ENCODE results near the gene MAGI1.
"Not testable (repeated sequence)": the region's sequence is repeated elsewhere in the genome, so short reads cannot be mapped to it uniquely, and the experiment has no call there.

MAGI1 gene

GRCh38 chr3:65901226-65901625 lies 137.5 kb downstream of the MAGI1 start:
- no peak for DNase-seq

DNA sequence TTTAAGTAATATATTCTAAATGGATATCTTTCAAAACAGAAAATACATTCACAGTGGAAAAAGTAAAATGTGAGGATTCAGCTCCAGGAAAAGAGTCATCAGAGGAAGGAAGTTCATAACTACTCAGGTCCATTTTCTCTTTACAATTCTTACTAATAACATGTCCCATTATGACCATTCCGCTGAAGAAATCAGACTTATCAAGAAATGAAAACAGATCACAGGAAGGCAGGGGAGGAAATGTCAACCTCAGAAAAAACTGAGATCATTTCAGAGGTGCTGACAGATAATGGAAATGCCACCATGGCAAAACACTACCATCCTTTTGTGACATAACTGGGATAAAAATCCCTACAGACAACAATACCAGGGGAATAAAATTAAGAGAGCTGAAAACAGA lies 139.5 kb downstream of the MAGI1 start:
- DNase-seq = no peak

- no peak for DNase-seq
Measured at GRCh38 chr3:65897766-65898165, 141.0 kb downstream of the MAGI1 start.

DNA sequence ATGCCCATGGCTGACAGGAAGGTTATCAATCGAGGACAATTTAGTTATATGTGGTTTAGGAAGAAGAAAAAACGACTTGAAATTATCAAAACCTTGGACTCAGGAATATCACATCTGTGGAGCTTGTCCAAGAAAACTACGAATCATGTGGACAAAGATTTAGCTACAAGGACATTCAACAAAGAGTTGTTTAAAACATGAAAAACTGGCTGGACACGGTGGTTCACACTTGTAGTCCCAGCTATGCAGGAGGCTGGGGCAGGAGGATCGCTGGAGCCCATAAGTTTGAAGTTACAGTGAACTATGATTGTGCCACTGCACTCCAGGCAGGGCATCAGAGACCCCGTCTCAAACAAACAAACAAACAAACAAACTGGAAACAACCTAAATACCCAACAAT lies 142.4 kb downstream of the MAGI1 start:
- no peak for DNase-seq

- no peak for DNase-seq
Measured at GRCh38 chr3:65894679-65895453, 143.9 kb downstream of the MAGI1 start.

- no peak for DNase-seq
Measured at GRCh38 chr3:65894126-65894525, 144.6 kb downstream of the MAGI1 start.

GRCh38 chr3:65893631-65894030 lies 145.1 kb downstream of the MAGI1 start:
- no peak for DNase-seq

DNA sequence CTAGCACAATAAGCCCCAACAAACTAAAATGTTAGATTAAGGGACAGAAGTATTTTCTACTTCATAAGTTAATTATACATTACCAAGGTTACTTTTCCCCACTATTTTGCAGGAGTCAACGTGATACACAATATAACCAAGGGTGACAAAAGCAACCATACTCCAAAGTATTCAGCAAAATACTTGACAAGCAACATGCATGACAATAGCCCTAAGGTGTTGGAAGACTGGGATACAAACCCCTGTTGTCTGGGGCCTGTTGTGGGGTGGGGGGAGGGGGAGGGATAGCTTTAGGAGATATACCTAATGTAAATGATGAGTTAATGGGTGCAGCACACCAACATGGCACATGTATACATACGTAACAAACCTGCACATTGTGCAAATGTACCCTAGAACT lies 147.2 kb downstream of the MAGI1 start:
- DNase-seq = not testable (repeated sequence)

DNA sequence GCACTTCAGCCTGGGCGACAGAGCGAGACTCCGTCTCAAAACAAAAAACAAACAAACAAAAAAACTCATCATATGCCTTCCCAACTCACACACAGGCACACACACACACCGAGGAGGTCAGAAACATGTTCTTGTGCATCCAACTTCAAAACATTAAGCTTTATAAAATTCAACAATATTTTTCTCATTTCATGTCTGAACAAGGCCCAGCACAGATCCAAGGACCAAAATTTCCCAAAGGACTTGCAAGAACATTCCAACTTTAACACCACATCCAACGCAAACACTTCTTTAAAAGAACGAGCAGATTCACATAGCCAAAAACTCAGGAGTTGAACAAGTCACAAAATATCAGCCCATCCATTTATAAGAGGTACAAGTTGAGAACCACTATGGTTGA lies 148.4 kb downstream of the MAGI1 start:
- DNase-seq = no peak

- no peak for DNase-seq
Measured at GRCh38 chr3:65889707-65890099, 149.0 kb downstream of the MAGI1 start.

DNA sequence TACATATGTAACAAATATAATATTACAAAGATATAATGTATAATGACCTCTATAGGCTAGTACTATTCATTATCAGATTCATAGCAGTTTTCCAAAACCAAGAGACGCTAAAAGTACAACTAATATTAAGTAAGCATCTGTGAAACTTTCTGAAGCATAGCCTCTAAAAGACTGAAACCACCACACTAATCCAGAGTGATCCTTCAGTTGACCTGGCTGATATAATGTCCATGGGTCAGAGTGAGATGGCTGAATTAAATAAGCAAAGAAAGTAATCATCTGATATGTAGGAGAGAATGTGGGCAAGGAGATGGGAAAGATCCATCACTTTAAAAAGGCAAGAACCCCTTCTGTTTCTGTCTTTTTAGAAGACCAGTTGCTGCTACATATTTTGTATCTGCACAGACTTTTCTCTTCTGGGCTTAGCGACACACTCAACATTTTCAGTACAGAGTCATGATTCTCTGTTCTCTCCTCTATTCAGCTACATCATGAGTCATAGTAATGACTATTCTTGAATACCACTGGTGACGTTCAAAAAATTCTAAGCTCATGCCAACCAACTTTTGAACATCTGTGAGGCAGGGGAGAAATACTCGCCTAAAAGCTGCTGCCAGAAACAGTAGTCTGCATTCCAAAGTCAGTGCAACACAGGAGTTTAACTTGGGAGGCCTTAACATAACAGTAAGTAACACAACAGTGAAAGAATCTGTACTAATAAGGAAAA lies 149.6 kb downstream of the MAGI1 start:
- DNase-seq = no peak

DNA sequence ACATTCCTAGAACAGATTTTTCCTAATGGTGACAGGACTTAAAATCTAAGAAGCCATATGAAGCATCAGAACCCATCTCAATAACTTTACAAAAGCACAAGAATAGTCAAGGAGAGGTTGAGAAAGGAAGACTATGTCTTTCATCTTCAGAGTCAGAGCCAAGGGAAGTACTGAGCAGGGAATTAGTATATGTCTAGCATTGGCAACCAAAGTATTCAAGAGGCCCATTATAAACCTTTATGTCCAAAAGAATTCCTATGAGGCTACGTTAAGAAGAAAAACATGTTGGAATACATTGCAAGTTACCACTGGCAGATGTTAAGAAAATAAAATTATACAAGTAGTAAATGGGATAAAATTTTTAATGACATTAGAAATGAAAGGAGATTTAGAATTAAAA lies 150.5 kb downstream of the MAGI1 start:
- no peak for DNase-seq

GRCh38 chr3:65886391-65886790 lies 152.3 kb downstream of the MAGI1 start:
- DNase-seq = no peak

DNA sequence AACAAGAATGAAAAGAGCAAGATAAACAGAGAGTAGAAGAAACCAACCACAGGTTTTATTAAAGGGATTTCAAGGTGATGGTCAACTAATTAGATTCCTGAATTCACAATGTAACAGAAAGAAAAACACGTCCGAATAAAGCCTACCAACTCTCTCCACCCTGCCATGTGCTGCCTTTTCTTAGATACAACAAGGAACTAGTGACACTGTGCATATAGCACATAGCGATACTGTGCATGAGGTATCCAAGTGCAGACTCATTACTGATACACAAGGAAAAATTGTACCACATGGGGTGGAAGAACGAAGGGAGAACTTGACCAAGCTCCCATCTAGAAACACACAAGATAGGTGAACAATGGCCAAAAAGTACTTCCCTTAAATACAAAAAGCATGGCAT lies 154.6 kb downstream of the MAGI1 start:
- DNase-seq = no peak

- DNase-seq = no peak
Measured at GRCh38 chr3:65883613-65884012, 155.1 kb downstream of the MAGI1 start.

- no peak for DNase-seq
Measured at GRCh38 chr3:65880350-65880749, 158.4 kb downstream of the MAGI1 start.

DNA sequence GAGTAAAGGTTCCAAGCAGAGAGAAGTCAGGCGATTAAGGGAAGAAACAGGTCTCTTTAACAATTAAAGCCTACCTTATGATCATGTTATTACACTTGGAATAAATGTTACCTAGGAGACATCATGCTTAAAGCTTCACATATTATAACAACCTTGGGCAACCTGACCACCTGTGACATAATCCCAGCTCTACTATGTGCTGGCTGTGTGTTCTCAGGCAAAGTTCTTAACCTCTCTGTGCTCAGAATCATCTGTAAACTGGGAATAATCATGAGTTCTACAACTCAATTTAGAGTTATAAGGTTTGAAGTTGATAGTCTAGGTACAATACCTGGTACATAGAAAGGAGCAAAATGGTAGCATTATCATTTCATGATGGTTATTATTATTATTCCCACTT lies 159.3 kb downstream of the MAGI1 start:
- no peak for DNase-seq

GRCh38 chr3:65878831-65879230 lies 159.9 kb downstream of the MAGI1 start:
- no peak for DNase-seq

GRCh38 chr3:65877160-65877559 lies 161.6 kb downstream of the MAGI1 start:
- DNase-seq = no peak

DNA sequence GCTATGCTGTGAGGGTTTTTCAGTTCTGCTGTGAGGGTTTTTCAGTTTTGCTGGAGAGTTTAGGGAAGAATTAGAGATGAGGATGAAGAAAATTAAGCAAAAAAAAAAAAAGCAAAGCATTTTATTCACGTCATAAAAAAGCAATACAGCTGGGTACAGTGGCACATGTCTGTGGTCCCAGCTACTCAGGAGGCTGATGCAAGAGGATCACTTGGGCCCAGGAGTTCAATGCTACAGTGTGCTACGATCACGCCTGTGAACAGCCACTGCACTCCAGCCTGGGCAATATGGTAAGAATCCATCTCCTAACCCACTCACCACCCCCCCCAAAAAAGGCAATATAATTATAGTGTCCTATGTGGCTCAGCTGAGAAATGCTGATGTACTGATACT lies 162.7 kb downstream of the MAGI1 start:
- no peak for DNase-seq

- DNase-seq = no peak
Measured at GRCh38 chr3:65875393-65876027, 163.2 kb downstream of the MAGI1 start.

DNA sequence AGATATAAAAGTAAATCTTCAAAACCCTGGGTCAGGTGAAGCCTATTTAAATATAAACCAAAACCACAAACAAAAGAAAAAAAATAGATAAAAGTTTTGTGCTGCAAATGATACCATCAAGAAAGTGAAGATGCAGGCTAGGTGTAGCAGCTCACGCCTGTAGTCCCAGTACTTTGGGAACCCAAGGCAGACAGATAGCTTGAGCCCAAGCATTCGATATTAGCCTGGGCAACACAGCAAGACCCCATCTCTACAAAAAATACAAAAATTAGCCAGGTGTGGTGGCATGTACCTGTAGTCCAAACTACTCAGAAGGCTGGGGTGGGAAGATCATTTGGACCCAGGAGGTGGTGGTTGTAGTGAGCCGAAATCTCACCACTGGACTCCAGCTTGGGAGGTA lies 164.8 kb downstream of the MAGI1 start:
- no peak for DNase-seq

GRCh38 chr3:65873028-65873427 lies 165.7 kb downstream of the MAGI1 start:
- DNase-seq = no peak
